ENCODE measurements around the gene ING4. TPM values are rescaled to one million over a fixed set of nuclear protein-coding genes. Genes with fewer than 3 reads are reported as not detected.

Gene ING4
- total RNA-seq, 2 donors from 2014 or later, result 21.8 to 22.6 TPM

DNA sequence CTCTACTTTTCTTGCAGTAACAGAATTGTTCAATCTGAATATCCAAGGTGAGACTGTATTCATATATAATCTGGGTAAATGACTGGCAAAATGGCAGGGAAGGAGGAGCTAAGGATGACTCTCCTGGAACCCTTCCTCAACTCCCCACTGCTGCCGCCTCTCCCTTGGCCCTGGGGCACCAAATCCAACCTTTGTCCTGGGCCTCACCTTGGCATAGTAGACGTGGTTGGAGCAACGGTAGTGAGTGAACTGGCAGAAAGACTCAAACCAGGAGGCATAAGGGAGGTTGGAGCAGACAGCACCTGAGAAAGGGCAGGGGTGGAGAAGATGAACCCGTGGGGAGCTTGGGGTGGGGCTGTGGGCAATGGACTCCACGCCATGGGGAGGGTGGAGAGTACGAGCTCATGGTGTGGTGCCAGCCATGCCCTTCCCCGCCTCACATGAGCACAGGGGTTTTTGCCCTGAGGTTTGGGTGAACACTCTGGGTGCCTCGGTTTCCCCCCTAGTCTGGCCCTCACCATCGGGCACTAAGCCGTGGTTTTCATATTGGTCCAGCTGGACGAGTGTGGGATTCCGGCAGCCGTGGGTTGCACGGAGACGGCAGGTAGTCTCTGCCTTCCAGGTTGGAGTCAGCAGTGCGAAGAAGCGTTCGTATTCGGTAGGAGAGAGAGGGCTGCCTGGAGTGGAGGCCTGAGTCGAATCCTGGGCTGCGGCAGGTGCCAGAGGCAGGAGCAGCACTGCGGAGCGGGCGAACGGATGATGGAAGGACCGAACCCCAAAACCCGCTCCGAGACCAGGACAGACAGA lies 16.4 kb downstream of the ING4 start:
- Histone ChIP-seq H3K27ac (peak overlapping the region; percentile 12 to 67), H3K36me3 (peaks cover 18% of the 10 kb centered on the region), H3K4me3 (peak overlapping the region; percentile 30 to 59), H3K4me1 (peaks cover 0 to 12% of the 10 kb centered on the region in 2 donors), H3K9me3 (no peaks in the 10 kb centered on the region), H3K27me3 (no peaks in the 10 kb centered on the region)
- TF ChIP-seq, protein P1, sequence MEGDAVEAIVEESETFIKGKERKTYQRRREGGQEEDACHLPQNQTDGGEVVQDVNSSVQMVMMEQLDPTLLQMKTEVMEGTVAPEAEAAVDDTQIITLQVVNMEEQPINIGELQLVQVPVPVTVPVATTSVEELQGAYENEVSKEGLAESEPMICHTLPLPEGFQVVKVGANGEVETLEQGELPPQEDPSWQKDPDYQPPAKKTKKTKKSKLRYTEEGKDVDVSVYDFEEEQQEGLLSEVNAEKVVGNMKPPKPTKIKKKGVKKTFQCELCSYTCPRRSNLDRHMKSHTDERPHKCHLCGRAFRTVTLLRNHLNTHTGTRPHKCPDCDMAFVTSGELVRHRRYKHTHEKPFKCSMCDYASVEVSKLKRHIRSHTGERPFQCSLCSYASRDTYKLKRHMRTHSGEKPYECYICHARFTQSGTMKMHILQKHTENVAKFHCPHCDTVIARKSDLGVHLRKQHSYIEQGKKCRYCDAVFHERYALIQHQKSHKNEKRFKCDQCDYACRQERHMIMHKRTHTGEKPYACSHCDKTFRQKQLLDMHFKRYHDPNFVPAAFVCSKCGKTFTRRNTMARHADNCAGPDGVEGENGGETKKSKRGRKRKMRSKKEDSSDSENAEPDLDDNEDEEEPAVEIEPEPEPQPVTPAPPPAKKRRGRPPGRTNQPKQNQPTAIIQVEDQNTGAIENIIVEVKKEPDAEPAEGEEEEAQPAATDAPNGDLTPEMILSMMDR (IDR thresholded peaks at IDR 0.05), result no peak
- no peak for DNase-seq (ENCODE audit: low spot score)

GRCh38 chr12:6644903-6645302 lies 18.0 kb downstream of the ING4 start:
- H3K27me3 ChIP-seq, result no peaks in the 10 kb centered on the region
- H3K27ac ChIP-seq, result peak overlapping the region in 1 of 2 donors; percentile 29
- peaks cover 0 to 12% of the 10 kb centered on the region in 2 donors for H3K4me1 ChIP-seq
- TF ChIP-seq, protein P1 (IDR thresholded peaks at IDR 0.05), result peak in 1 of 2 donors; percentile 55
- no peak overlapping the region for H3K4me3 ChIP-seq
- H3K36me3 ChIP-seq, result peaks cover 2% of the 10 kb centered on the region
- no peak for DNase-seq (ENCODE audit: low spot score)
- no peaks in the 10 kb centered on the region for H3K9me3 ChIP-seq

GRCh38 chr12:6644257-6644596 lies 18.7 kb downstream of the ING4 start:
- DNase-seq (ENCODE audit: low spot score), result no peak
- Histone ChIP-seq H3K9me3 (no peaks in the 10 kb centered on the region), H3K4me1 (peaks cover 0 to 12% of the 10 kb centered on the region in 2 donors), H3K27me3 (no peaks in the 10 kb centered on the region), H3K4me3 (no peak overlapping the region), H3K36me3 (no peaks in the 10 kb centered on the region), H3K27ac (peak overlapping the region in 1 of 2 donors; percentile 29)
- TF ChIP-seq, protein P1 (IDR thresholded peaks at IDR 0.05), result no peak

- no peak overlapping the region for H3K27ac ChIP-seq
- H3K36me3 ChIP-seq, result no peaks in the 10 kb centered on the region
- DNase-seq (ENCODE audit: low spot score), result no peak
- TF ChIP-seq, protein P1 (IDR thresholded peaks at IDR 0.05), result no peak
- H3K9me3 ChIP-seq, result no peaks in the 10 kb centered on the region
- H3K4me1 ChIP-seq, result peaks cover 0 to 12% of the 10 kb centered on the region in 2 donors
- H3K27me3 ChIP-seq, result no peaks in the 10 kb centered on the region
- no peak overlapping the region for H3K4me3 ChIP-seq
Observed at GRCh38 chr12:6643569-6644256, 19.2 kb downstream of the ING4 start.

- Histone ChIP-seq H3K4me1 (no peaks in the 10 kb centered on the region), H3K36me3 (no peaks in the 10 kb centered on the region), H3K27me3 (no peaks in the 10 kb centered on the region), H3K9me3 (no peaks in the 10 kb centered on the region), H3K4me3 (no peak overlapping the region), H3K27ac (no peak overlapping the region)
- no peak for DNase-seq (ENCODE audit: low spot score)
- TF ChIP-seq, protein P1 (IDR thresholded peaks at IDR 0.05), result no peak
Observed at GRCh38 chr12:6641131-6641530, 21.8 kb downstream of the ING4 start.
